Endothelial cell of hepatic sinusoid (primary cell): Measurements from ENCODE around the gene YAP1.

Source experiments
- in situ Hi-C: cut with HindIII; loops from 2 replicates; pipeline ENCODE4 v1.10.0; 2017; ENCODE audit warnings: low sequenced_read_pairs

YAP1 gene

GRCh38 chr11:102237096-102237735 is 127.0 kb downstream of the YAP1 start:
- in situ Hi-C loops = no loop called here

- in situ Hi-C loops = no loop called here
These were observed 128.2 kb downstream of the YAP1 start for GRCh38 chr11:102238391-102238821.

- in situ Hi-C loops = no loop called here
These were observed 129.2 kb downstream of the YAP1 start for GRCh38 chr11:102239448-102239847.

- in situ Hi-C loops = no loop called here
These were observed 129.7 kb downstream of the YAP1 start for GRCh38 chr11:102239911-102240310.

DNA sequence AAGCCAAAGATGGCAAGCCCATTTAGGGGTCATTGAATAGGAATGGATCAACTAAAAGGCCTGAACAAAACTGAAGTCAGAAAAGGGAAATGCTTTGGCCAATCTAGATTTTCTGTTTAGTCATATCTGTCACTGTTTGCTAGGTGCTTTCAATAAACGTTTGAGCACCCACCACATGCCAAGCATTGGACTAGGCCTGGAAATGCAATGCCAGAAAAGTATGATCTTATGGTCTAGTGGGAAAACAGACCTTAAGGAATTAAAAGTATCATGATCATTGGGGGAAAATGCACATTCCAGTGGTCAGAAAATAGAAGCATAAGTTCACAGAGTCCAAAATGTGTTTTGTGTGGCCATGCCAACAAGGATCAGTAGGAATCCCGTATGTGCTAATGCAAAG is 130.3 kb downstream of the YAP1 start:
- in situ Hi-C loops = no loop called here

GRCh38 chr11:102241026-102241425 is 130.8 kb downstream of the YAP1 start:
- in situ Hi-C loops = no loop called here

- in situ Hi-C loops = no loop called here
These were observed 133.2 kb downstream of the YAP1 start for GRCh38 chr11:102243399-102243884.

DNA sequence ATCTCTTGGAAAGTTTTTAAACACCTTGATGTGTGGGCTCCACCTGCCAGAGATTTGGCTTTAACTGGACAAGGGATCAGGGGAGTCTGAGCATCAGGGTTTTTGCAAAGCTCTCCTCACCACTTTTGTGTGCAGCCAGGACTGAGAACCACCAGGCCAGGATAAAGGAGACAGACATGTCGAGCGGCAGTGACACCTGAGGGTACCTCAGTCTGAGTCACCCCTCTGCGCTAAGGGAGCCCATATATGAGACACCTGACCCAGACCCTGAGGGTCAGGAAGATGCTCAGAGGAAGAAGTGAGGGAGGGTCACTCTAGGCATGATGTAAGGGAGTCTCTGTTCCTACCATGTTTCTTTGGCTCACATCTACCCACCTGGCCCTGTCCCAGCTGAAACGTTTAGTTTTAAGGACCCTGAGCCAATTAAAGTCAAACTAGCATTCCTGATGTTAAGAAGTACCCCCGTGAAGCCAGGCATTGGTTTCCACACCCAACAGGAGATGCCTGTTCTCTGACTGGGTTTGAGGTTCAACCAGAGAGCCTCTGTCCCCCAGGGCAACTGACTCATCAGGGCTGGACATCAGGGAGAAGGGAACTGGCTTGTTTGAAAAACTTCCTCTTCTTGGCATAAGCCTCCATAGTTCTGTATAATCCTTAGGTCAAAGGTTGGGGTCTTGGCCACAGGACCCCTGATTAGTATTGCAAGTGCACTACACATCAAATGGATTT is 134.6 kb downstream of the YAP1 start:
- in situ Hi-C loops = no loop called here

GRCh38 chr11:102251423-102251822 is 141.2 kb downstream of the YAP1 start:
- in situ Hi-C loops = no loop called here

DNA sequence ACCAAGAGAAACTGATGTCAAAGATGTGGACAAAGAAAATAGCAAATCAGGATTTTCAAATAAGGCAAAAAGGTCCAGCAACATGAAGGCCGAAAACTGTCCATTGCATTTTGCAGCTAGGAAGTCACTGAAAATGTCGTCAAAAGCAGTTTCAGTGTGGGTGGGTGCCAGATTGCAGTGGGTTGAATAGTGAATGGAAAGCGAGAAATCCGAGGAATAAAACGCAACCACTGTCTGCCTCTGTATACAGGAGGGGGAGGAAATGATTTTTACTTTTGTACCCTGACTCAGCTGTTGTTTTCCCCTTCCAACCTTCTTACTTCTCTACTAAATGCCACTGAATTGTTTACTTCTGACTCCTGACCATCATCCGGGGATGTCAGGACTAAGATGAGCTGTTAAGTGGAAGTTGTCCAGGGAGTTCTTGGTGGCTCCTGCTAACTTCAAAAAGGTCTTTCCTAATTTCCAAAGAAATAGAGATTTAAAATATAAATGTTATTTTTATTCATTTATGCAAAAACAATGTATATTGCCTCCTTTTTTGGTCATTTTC is 142.2 kb downstream of the YAP1 start:
- in situ Hi-C loops = no loop called here

DNA sequence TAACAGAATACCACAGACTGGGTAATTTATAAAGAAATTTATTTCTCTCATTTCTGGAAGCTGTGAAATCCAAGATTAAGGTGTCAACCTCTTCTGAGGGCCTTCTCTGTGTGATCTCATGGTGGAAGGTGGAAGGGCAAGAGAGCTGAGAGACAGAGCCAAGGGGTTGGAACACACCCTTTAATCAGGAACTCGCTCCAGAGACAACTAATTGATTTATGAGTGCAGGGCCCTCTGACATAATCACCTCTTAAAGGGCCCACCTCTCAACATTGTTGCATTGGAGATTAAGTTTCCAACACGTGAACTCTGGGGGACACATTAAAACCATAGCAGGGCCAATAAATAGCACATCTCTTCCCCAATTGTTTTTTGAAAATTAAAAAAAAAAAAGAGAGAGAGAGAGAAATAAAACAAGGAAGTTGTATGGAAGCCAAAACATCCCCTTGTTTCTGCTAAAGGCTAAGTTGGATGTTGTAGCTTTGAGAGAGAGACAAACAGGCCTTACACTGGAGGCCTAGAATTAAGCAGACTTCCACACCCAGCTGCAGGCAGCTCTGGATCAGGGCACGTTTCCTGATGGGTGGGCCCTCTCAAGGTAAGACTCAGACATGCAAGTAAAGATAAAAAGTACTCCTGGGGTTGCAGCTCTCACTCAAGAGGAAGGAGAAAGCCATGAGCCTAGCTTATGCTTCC is 142.9 kb downstream of the YAP1 start:
- in situ Hi-C loops = no loop called here

GRCh38 chr11:102254047-102254446 is 143.8 kb downstream of the YAP1 start:
- in situ Hi-C loops = no loop called here

GRCh38 chr11:102256251-102256650 is 146.0 kb downstream of the YAP1 start:
- in situ Hi-C loops = no loop called here

DNA sequence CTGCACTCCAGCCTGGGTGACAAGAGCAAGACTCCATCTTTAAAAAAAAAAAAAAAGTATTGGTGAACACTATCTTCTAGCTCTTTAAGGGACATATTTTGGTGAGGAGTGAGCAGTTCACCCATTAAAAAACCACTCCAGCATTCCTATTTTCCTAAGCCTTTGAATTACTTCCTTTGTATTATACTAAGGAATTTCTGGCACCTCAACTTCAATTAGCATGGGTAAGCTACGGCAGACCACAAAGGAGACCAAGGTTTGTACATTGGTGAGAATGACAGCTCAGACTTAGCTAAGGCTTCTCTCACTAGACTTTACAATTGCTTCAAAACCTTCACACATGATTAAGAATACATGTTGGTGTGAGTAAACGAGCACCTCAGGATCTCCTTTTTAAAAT is 150.0 kb downstream of the YAP1 start:
- in situ Hi-C loops = no loop called here

GRCh38 chr11:102263379-102264003 is 153.2 kb downstream of the YAP1 start:
- in situ Hi-C loops = no loop called here

- in situ Hi-C loops = loop anchor here (5.0 kb wide), 2 partner anchors 58 to 87 kb away; no protein-coding TSS in a partner anchor
These were observed 154.5 kb downstream of the YAP1 start for GRCh38 chr11:102264704-102265103.

DNA sequence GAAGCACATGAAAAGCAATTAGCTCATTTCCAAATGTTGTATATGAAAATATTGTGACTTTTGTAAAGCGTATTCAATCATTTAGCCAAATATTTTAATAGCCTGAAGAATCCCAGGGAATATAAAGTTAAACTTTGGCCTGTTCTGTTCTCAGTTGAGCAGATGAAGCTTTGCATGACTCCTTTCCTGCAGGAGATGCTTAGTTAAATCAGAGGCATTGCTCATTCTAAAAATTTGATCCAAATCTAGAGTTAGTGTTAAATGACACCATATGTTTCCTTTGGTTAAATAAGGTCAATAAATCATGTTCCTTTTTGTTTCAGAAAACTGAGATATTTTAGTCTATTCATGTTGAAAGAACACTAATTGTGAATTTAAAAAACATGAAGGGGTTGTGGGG is 155.9 kb downstream of the YAP1 start:
- in situ Hi-C loops = loop anchor here (5.0 kb wide), 2 partner anchors 56 to 89 kb away; no protein-coding TSS in a partner anchor

DNA sequence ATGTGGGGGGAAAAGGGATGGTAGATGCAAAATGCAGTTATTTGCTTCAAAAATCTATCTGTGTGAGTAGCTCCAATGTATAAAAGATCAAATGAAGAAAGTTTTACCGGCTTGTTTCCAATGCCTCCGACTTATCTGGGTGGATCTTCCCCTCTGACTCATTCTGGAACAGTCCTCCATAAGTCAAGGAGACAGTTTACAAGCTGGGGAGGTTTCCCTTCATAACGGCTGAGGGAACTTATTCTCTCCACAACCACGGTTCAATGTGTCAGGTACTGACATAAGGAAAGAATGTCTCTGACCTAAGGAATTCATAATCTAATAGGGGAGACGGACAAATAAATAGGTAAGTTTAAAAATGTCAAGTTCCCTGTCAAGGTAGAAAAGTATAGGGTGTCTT is 157.4 kb downstream of the YAP1 start:
- in situ Hi-C loops = loop anchor here (5.0 kb wide), 2 partner anchors 55 to 90 kb away; no protein-coding TSS in a partner anchor

DNA sequence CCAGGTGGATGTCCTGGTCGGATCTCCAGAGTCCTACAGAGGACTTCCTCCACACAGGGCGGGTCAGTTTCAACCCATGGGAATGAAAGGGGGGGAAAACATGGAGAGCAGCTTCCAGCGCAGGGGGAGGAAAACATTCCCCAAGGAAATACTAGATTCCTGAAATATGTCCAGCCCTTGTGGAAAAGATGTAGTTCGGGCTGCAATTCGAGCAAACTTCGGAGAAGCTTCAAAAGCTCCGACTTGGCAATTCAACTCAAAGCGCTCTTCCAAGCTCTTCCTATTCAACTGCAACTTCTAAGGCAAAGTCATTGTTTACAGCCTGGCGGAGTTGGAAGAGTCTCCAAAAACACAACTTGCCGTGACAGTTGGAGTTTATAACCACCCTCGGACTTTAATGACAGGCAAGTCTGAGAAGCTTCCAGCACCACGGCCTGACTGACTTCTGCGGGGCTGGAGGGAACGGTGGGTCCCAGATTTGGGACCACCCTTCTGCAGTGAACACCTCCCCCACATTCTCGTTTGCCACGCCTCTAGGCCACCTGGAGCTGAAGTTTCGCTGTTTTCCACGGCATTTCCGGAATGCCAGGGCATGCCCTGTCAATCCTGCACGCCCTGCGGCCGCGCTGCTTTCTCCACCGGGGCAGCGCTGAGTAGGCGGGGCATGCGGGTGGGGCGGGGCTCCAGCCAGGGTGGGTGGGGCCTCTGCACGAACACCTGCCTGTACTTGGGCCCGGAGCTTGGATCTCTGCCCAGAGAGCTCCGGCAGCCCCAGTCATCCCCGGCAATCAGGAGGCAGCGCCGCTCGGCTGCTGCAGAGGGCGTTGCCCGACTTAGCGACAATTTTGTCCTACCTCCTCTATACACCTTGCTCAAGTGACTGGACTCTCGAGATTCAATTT is 158.1 kb downstream of the YAP1 start:
- in situ Hi-C loops = loop anchor here (5.0 kb wide), 2 partner anchors 54 to 91 kb away; no protein-coding TSS in a partner anchor
